ENCODE data around the gene MTFP1.

GRCh38 chr22:30460147-30460546, 34.6 kb downstream of the MTFP1 start:
- TF ChIP-seq POLR2AphosphoS5 (IDR thresholded peaks at IDR 0.05) = no peak
- TF ChIP-seq, protein P1, sequence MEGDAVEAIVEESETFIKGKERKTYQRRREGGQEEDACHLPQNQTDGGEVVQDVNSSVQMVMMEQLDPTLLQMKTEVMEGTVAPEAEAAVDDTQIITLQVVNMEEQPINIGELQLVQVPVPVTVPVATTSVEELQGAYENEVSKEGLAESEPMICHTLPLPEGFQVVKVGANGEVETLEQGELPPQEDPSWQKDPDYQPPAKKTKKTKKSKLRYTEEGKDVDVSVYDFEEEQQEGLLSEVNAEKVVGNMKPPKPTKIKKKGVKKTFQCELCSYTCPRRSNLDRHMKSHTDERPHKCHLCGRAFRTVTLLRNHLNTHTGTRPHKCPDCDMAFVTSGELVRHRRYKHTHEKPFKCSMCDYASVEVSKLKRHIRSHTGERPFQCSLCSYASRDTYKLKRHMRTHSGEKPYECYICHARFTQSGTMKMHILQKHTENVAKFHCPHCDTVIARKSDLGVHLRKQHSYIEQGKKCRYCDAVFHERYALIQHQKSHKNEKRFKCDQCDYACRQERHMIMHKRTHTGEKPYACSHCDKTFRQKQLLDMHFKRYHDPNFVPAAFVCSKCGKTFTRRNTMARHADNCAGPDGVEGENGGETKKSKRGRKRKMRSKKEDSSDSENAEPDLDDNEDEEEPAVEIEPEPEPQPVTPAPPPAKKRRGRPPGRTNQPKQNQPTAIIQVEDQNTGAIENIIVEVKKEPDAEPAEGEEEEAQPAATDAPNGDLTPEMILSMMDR (IDR thresholded peaks at IDR 0.05) = no peak
- no peak for TF ChIP-seq POLR2A (IDR thresholded peaks at IDR 0.05)
- TF ChIP-seq EP300 (IDR thresholded peaks at IDR 0.05) = no peak

All from suprapubic skin (tissue), 4 donors.